ENCODE results near the gene MX1.
"Not testable (repeated sequence)": the region's sequence is repeated elsewhere in the genome, so short reads cannot be mapped to it uniquely, and the experiment has no call there.

The MX1 gene

GRCh38 chr21:41406340-41406739, 19.7 kb upstream of the MX1 start:
- no peak for TF ChIP-seq CTCF (IDR thresholded peaks at IDR 0.05; ENCODE audit: insufficient read depth, missing control alignments)
- DNase-seq (ENCODE audit: insufficient read length, low spot score): no peak
- no peak for FAIRE-seq

- TF ChIP-seq CTCF (IDR thresholded peaks at IDR 0.05; ENCODE audit: insufficient read depth, missing control alignments): no peak
- DNase-seq (ENCODE audit: insufficient read length, low spot score): no peak
- FAIRE-seq: no peak
Observed at GRCh38 chr21:41407541-41408460, 18.2 kb upstream of the MX1 start.

- TF ChIP-seq CTCF (IDR thresholded peaks at IDR 0.05; ENCODE audit: insufficient read depth, missing control alignments): no peak
- FAIRE-seq (no peak), DNase-seq (ENCODE audit: insufficient read length, low spot score) (no peak)
Observed at GRCh38 chr21:41410361-41410760, 15.7 kb upstream of the MX1 start.

GRCh38 chr21:41410767-41411448, 15.1 kb upstream of the MX1 start:
- TF ChIP-seq CTCF (IDR thresholded peaks at IDR 0.05; ENCODE audit: insufficient read depth, missing control alignments): no peak
- no peak for FAIRE-seq
- DNase-seq (ENCODE audit: insufficient read length, low spot score): no peak

- TF ChIP-seq CTCF (IDR thresholded peaks at IDR 0.05; ENCODE audit: insufficient read depth, missing control alignments): no peak
- FAIRE-seq (no peak), DNase-seq (ENCODE audit: insufficient read length, low spot score) (no peak)
Observed at GRCh38 chr21:41411449-41412089, 14.5 kb upstream of the MX1 start.

- FAIRE-seq; DNase-seq (ENCODE audit: insufficient read length, low spot score): not testable (repeated sequence)
Observed at GRCh38 chr21:41417505-41417904, 8.5 kb upstream of the MX1 start.

- FAIRE-seq (no peak), DNase-seq (ENCODE audit: insufficient read length, low spot score) (no peak)
- no peak for TF ChIP-seq CTCF (IDR thresholded peaks at IDR 0.05; ENCODE audit: insufficient read depth, missing control alignments)
Observed at GRCh38 chr21:41418393-41418792, 7.6 kb upstream of the MX1 start.
